Measurements from ENCODE around the gene ASXL1. TPM values are rescaled to one million over a fixed set of nuclear protein-coding genes. Genes with fewer than 3 reads are reported as not detected.

ASXL1 gene
- polyA plus RNA-seq, 3 donors: 1.8 to 47.1 (median 2.8) TPM

- Histone ChIP-seq H2AFZ (ENCODE audit: insufficient read depth, low read depth, low read length, poor library complexity, severe bottlenecking) (no peak overlapping the region), H3K4me1 (ENCODE audit: control insufficient read depth in 1 of 2, insufficient read depth in 2 of 2, low read length in 2 of 2) (peaks cover 55 to 83% of the 10 kb centered on the region in 2 donors), H3K27me3 (ENCODE audit: control insufficient read depth in 2 of 2, insufficient read depth in 2 of 2, low read length in 2 of 2) (no peaks in the 10 kb centered on the region), H3K27ac (ENCODE audit: low read depth in 1 of 2, low read length in 2 of 2) (no peak overlapping the region), H3K79me2 (ENCODE audit: insufficient read depth, low read length) (peaks cover 57% of the 10 kb centered on the region), H3K9ac (ENCODE audit: insufficient read depth, low read length, poor library complexity, severe bottlenecking) (no peak overlapping the region), H4K20me1 (ENCODE audit: insufficient read depth, low read length) (peaks cover 71% of the 10 kb centered on the region), H3K9me3 (replicated peaks in 1 of 2; ENCODE audit: control insufficient read depth in 1 of 2, insufficient read depth in 1 of 2, low read length in 2 of 2) (no peaks in the 10 kb centered on the region), H3K4me2 (replicated peaks; ENCODE audit: extremely low read depth, low read length, poor library complexity, severe bottlenecking) (peak overlapping the region; percentile 84), H3K4me3 (replicated peaks in 1 of 3; ENCODE audit: low read depth in 2 of 3, low read length in 3 of 3) (peak overlapping the region in 1 of 3 experiments; percentile 92), H3K36me3 (replicated peaks in 1 of 2; ENCODE audit: control insufficient read depth in 1 of 2, insufficient read depth in 2 of 2, low read length in 2 of 2) (no peaks in the 10 kb centered on the region)
- peaks cover 70% of the 10 kb centered on the region for H3K4me1 Mint-ChIP-seq
- peaks cover 3 to 11% (median 4%) of the 10 kb centered on the region in 3 donors for H3K27me3 Mint-ChIP-seq (ENCODE audit: low read depth in 3 of 3)
- peaks cover 3 to 9% of the 10 kb centered on the region in 2 donors for H3K36me3 Mint-ChIP-seq
- DNase-seq: no peak
- H3K27ac Mint-ChIP-seq: peak overlapping the region in 1 of 7 donors; percentile 64
- H3K4me3 Mint-ChIP-seq: no peak overlapping the region
- no peak for TF ChIP-seq CTCF (IDR thresholded peaks at IDR 0.05)
- WGBS (ENCODE audit: insufficient coverage): 95% methylated on average over 9 of the region's 12 CpGs
- intact Hi-C loops (cut with micrococcal nuclease): loop anchor here in 1 of 2 donors (10.0 kb wide), 1 partner anchor 276 kb away; the partner anchor contains the start of genes PLAGL2 and POFUT1
- peaks cover 0 to 2% (median 0%) of the 10 kb centered on the region in 7 donors for H3K9me3 Mint-ChIP-seq
Measured at GRCh38 chr20:32480371-32481241, 122.5 kb downstream of the ASXL1 start.

- no peak for TF ChIP-seq CTCF (IDR thresholded peaks at IDR 0.05)
- Histone ChIP-seq H3K27ac (ENCODE audit: low read depth in 1 of 2, low read length in 2 of 2) (peak overlapping the region in 1 of 2 donors; percentile 77), H4K20me1 (ENCODE audit: insufficient read depth, low read length) (peaks cover 62% of the 10 kb centered on the region), H2AFZ (ENCODE audit: insufficient read depth, low read depth, low read length, poor library complexity, severe bottlenecking) (no peak overlapping the region), H3K4me3 (replicated peaks in 1 of 3; ENCODE audit: low read depth in 2 of 3, low read length in 3 of 3) (peak overlapping the region; percentile 55 to 92 (median 82)), H3K79me2 (ENCODE audit: insufficient read depth, low read length) (peaks cover 51% of the 10 kb centered on the region), H3K9ac (ENCODE audit: insufficient read depth, low read length, poor library complexity, severe bottlenecking) (peak overlapping the region; percentile 77), H3K27me3 (ENCODE audit: control insufficient read depth in 2 of 2, insufficient read depth in 2 of 2, low read length in 2 of 2) (no peaks in the 10 kb centered on the region), H3K4me1 (ENCODE audit: control insufficient read depth in 1 of 2, insufficient read depth in 2 of 2, low read length in 2 of 2) (peaks cover 45 to 76% of the 10 kb centered on the region in 2 donors), H3K9me3 (replicated peaks in 1 of 2; ENCODE audit: control insufficient read depth in 1 of 2, insufficient read depth in 1 of 2, low read length in 2 of 2) (no peaks in the 10 kb centered on the region), H3K4me2 (replicated peaks; ENCODE audit: extremely low read depth, low read length, poor library complexity, severe bottlenecking) (peak overlapping the region; percentile 84), H3K36me3 (replicated peaks in 1 of 2; ENCODE audit: control insufficient read depth in 1 of 2, insufficient read depth in 2 of 2, low read length in 2 of 2) (no peaks in the 10 kb centered on the region)
- peaks cover 0 to 2% (median 0%) of the 10 kb centered on the region in 7 donors for H3K9me3 Mint-ChIP-seq
- peak overlapping the region; percentile 88 to 93 for H3K4me3 Mint-ChIP-seq
- WGBS (ENCODE audit: insufficient coverage): 25% methylated on average over 8 of the region's 13 CpGs
- intact Hi-C loops (cut with micrococcal nuclease): loop anchor here in 1 of 2 donors (10.0 kb wide), 1 partner anchor 277 kb away; the partner anchor contains the start of genes PLAGL2 and POFUT1
- H3K27me3 Mint-ChIP-seq (ENCODE audit: low read depth in 3 of 3): peaks cover 3 to 8% (median 7%) of the 10 kb centered on the region in 3 donors
- H3K4me1 Mint-ChIP-seq: peaks cover 62% of the 10 kb centered on the region
- H3K27ac Mint-ChIP-seq: peak overlapping the region in 3 of 7 donors; percentile 22 to 64 (median 26)
- DNase-seq: peak in 1 of 3 donors; percentile 28
- peaks cover 7 to 11% of the 10 kb centered on the region in 2 donors for H3K36me3 Mint-ChIP-seq
Measured at GRCh38 chr20:32481311-32482142, 123.4 kb downstream of the ASXL1 start.
